B cell (primary cell): ENCODE results near the gene SLC2A4.

ENCODE experiments used
- EZH2 ChIP-seq: IDR thresholded peaks from 2 replicates; pipeline ENCODE4 v1.6.1; 2012; ENCODE audit warnings: borderline replicate concordance, low read depth, mild to moderate bottlenecking, moderate library complexity, low read length; ENCODE audit not compliant: insufficient read depth, poor library complexity, severe bottlenecking
- TF ChIP-seq, protein P1 (sequence below): fragments of 200-600 bp; IDR thresholded peaks from one replicate; pipeline ENCODE4 v1.8.0; 2022; ENCODE audit warnings: antibody characterized with exemption, mild to moderate bottlenecking

DNA sequence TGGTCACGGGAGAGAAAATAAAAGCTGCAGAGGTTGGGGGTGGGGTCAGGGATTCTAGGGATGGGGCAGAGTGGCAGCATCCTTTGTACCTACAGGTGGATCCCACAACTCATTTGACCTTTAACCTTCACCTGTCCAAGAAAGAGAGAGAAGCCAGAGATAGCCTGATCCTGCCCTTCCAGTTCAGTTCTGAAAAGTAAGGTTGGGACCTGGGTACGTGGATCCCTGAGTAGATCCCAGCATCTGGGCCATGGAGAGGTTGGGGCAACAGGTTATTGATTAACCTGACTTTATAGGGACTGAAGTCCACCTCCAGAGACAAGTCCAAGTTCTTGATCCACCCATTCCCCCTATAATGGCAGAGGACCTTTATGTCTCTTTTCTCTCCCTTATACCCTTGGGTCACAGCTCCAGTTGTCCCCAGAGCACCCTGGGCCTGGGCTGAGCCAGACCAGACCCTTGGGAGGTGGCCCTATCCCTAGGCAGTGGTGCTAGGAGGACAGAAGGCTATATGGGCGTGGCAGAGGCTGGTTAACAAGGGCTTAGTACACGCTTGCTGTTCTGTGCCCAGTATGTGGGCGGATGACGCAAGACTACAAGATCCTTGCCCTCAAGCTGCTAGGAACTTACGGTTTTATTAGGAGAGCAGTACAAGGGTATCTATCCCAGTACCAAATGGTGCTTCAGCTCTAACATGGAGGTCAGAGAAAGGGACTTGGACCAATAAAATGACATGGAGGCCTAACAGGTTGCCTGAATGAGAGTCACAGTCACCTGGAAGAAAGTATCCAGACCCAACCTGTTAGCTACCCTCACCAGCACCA lies 22.6 kb upstream of the SLC2A4 start:
- TF ChIP-seq, protein P1, sequence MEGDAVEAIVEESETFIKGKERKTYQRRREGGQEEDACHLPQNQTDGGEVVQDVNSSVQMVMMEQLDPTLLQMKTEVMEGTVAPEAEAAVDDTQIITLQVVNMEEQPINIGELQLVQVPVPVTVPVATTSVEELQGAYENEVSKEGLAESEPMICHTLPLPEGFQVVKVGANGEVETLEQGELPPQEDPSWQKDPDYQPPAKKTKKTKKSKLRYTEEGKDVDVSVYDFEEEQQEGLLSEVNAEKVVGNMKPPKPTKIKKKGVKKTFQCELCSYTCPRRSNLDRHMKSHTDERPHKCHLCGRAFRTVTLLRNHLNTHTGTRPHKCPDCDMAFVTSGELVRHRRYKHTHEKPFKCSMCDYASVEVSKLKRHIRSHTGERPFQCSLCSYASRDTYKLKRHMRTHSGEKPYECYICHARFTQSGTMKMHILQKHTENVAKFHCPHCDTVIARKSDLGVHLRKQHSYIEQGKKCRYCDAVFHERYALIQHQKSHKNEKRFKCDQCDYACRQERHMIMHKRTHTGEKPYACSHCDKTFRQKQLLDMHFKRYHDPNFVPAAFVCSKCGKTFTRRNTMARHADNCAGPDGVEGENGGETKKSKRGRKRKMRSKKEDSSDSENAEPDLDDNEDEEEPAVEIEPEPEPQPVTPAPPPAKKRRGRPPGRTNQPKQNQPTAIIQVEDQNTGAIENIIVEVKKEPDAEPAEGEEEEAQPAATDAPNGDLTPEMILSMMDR = no peak
- TF ChIP-seq EZH2 = no peak
